SKM-1 (cell line): ENCODE results near the gene PATJ.
"Not testable (repeated sequence)": the region's sequence is repeated elsewhere in the genome, so short reads cannot be mapped to it uniquely, and the experiment has no call there.

ENCODE experiments used
- DNase-seq: peaks from one replicate; lab custom pipeline; 2025; ENCODE audit not compliant: unreplicated experiment; lab: John Stamatoyannopoulos, UW

Gene PATJ

DNA sequence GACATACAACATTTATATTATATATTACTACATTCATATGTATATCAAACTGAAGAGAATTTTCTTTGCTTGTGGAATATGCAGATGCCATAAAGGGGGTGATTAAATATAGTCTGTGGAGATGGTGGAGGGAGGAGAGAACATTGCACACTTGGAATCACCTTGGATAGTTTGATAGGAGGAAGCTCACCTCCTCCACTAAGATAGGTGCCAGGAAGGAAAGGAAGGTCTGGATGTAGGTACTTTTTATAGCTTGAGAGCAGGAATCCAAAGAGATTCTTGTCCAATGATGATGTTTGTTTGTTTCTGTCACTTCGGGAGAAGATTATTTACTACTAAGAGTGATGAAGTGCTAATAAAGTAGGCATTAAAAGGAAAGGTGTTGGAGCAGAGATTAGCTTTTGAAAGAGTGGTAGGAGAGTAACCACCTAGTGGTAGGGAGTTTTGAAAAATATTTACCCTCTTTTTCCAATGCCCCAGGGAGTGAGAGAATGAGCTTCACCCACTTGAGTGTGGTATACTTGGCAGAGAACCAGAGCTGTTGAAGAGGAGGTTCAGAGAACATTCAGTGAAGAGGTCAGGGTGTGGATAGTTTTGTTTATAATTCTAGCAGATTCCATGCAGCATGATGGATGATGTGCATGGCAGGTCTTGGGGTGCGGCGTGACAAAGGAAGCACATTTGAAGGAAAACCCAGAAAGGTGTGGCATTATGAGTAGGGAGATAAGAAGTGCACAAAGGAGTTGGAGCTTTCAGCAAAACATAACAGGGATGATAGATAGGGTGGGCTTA, 145.0 kb downstream of the PATJ start:
- no peak for DNase-seq

DNA sequence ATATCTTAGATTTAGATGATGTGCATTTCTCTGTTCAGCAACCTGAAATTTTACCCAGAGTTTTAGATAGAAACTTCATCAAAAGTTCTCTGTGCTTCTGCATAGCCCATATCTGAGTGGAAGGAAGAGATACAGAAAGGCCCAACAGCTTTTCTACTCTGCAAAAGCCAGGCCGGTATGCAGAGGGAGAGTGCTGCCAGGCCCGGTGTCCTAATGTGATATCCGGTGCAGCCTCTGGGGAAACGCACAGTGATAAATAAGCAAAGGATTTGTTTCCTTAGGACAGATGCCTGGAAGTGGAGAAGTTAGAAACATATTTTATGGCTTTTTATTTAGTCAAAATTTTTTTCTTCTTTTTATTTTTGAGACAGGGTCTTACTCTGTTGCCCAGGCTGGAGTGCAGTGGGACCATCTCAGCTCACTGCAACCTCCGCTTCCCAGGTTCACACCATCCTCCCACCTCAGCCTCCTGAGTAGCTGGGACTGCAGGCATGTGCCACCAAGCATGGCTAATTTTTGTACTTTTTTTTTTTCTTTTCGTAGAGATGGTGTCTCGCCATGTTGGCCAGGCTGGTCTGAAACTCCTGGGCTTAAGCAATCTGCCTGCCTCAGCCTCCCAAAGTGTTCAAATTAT, 145.8 kb downstream of the PATJ start:
- DNase-seq: no peak

DNA sequence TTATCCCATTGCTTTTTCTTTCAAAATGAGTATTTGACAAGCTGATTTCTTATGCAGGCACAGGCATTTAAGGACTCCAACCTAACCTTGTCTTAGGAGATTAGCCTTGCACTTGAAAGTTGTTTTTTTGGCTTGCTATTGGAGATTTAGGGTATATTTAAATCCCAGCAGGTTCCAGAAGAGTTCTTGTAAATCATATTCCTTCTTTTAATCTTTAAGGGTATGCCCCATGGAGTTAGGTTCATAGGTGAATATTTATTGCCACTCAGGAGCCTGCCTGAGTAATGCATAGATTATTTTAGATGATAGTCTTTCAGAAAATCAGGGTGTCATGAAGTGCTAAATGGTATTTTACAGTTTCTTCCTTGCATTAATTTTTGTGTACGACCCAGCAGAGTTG, 146.5 kb downstream of the PATJ start:
- DNase-seq: no peak

DNA sequence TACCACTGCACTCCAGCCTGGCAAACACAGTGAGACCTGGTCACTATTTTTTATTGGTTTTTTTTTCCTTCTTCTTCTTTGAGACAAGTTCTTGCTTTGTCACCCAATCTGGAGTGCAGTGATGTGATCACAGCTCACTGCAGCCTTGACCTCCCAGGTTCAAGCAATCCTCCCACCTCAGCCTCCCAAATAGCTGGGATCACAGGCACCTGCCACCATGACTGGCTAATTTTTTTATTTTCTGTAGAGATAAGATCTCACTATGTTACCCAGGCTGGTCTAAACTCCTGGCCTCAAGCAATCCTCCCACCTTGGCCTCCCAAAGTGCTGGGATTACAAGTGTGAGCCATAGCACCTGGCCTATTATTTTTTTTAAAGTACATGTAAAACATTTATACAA, 148.2 kb downstream of the PATJ start:
- DNase-seq: not testable (repeated sequence)

DNA sequence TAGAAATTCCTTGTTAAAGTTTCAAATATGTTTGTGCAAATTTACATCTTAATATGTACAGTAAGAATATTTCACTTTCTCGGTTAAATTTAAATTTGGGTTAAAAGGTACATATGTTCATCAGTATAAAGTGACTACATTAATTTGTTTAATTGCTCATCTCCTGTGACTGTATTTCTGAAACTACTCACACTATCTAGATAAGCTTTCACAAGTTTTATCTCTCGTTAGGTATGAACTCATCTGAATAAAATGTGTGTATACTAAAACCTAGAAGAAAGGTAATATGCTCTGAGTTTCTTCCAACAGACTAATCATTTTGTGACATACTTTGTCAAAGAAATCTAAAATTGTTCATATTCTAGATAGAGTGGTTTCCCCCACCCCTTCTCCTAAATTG, 150.7 kb downstream of the PATJ start:
- no peak for DNase-seq

GRCh38 chr1:61894296-61894695, 152.0 kb downstream of the PATJ start:
- DNase-seq: not testable (repeated sequence)

GRCh38 chr1:61895175-61895574, 152.9 kb downstream of the PATJ start:
- DNase-seq: no peak

GRCh38 chr1:61898658-61899057, 156.4 kb downstream of the PATJ start:
- no peak for DNase-seq

DNA sequence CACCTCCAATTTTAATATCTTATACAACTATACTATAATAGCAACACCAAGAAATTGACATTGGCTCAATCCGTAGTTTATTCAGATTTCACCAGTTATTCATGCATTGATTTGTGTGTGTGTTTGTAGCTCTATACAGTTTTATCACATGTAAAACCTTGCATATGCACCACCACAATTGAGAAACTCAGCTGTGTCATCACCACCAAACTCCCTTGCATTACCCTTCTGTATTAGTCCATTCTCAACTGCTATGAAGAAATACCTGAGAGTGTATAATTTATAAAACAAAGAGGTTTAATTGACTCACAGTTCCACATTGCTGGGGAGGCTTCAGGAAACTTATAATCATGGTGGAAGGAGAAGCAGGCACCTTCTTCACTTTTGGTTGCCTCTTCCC, 162.1 kb downstream of the PATJ start:
- DNase-seq: no peak

DNA sequence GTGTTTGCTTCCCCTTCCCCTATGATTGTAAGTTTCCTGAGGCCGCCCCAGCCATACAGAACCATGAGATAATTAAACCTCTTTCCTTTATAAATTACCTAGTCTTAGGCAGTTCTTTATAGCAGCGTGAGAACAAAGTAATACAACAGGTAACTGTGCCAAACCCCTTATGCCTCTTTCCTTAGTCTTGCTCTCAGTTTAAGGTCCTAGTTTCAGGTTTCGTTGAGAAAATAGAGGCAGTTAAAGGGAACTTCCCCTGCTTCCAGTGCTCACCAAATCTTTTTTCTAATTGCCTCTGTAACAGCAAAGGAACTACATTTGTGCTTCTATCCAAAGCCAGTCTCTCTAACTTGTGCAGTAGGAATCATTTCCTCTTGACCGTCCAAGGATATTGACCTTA, 164.8 kb downstream of the PATJ start:
- no peak for DNase-seq

DNA sequence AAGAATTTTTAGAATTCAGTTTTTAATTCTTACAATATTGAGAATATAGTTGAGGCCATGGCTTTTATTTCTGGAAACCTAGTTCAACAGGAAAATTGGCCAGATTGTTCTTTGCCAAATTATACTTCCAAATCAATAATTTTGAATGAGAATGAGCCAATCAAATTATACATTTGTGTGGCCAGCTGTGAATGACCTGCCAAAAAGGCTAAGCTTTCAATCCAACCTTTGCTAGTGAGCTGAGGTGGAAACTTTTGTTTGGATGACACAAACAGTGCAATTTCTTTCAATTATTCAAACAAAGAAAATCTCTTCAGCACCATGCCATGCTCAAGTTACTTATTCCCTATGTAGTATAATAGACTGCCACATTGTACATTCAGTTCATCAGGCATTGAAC, 167.8 kb downstream of the PATJ start:
- no peak for DNase-seq

- no peak for DNase-seq
Measured at GRCh38 chr1:61914823-61915482, 172.7 kb downstream of the PATJ start.

DNA sequence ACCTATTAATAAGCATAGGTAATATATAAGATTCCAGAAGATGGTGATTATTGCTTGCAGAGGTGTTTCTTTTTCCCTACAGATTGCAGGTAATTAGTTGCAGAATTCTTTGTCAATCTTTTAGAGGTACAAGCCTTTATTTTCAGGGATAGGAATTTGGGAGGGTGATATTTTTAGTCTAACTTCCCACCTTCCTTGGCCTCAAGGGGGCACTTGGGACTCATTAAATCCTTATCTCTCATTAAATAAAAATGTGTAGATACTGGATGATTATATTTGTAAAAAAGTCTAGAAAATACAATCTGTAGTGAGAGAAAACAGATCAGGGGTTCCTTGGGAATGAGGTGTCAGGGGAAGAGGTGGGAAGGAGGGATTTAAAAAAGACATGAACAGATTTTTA, 179.2 kb downstream of the PATJ start:
- no peak for DNase-seq

GRCh38 chr1:61922950-61923480, 180.7 kb downstream of the PATJ start:
- DNase-seq: no peak

DNA sequence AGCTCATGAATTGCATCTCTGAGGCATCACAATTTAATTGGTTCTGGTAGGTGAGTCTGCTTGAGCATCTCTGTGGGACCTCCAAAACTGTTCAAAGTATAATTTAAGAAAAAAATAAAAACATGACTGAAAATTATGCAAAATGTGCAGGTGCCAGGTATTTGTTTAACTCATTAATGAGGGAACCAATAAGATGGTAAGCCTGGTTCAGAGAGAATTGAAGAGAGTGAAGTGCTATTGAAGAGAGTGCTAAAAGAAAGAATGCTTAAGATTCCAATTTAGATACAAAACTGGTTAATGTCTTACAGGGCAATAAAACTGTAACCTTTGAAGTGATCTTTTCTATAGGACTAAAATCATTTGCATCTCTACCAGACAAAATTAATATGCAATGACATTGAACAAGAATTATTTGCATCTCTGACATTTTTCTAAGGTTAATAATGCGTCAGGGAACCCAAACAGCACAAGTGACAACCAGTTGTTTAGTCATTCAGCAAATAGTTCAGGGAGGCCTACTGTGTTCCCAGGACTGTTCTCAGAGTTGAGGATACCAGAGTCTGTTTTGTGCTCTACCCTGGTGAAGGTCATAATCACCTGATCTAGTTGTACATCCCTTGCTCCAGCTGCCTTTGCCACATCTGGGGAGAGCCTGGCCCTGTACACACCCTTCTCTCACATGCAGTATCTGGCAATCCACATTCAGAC, 183.5 kb downstream of the PATJ start:
- DNase-seq: no peak

DNA sequence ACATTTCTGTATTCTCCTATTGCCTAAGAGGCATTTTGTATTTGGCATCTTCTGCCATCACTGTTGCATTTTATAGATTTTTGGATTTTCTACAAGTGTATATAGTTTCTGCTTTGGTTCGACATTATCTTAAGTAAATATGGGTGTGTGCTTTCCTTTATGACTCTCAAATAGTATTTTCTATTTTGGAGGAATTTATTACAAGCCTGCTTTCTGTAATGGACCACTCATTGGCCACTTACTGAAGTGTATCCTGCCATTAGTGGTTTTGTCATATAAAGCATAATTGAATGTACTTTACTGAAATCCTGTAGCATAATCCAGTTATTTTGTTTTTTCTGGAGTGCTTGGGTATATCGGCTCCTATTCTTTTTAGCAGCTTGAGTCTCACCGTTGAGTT, 184.3 kb downstream of the PATJ start:
- no peak for DNase-seq

GRCh38 chr1:61930116-61930645, 187.9 kb downstream of the PATJ start:
- no peak for DNase-seq

- no peak for DNase-seq
Measured at GRCh38 chr1:61931587-61932279, 189.5 kb downstream of the PATJ start.

- no peak for DNase-seq
Measured at GRCh38 chr1:61935516-61935915, 193.2 kb downstream of the PATJ start.

DNA sequence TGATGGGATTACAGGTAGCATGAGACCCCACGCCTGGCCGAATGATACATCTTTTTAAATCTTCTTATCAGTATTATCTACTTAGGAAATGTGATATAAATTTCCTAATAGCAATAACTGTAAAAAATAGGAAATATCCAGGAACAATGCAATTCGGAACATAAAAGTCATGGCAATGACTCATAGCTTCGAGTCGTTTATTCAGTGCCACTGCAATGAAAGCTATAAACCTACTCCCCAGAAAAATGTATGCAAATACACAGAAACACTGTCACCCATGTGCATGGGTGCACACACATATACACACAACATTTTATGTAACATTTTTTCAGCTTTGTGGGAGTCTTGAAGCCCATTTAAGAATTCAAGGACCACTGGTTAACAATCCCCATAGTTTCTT, 194.6 kb downstream of the PATJ start:
- DNase-seq: no peak

- DNase-seq: no peak
Measured at GRCh38 chr1:61941794-61942193, 199.5 kb downstream of the PATJ start.
